Fibroblast of lung (primary cell): ENCODE measurements around the gene TCF4. TPM values are rescaled to one million over a fixed set of nuclear protein-coding genes. Genes with fewer than 3 reads are reported as not detected.

ENCODE experiments used
- DNase-seq, 2 donors: peaks; one replicate each; pipeline versions ENCODE4 v3.0.0 to v3.0.0-alpha.2; 2010; ENCODE audit warnings: low read depth in 2 of 2
- H2AFZ ChIP-seq: 2 replicates; pipeline ENCODE4 v1.5.1; 2012; ENCODE audit warnings: low read length, control low read depth, inconsistent platforms
- H3K27ac ChIP-seq: 2 replicates; pipeline ENCODE4 v1.5.1; 2011; ENCODE audit warnings: low read length, control low read depth; ENCODE audit not compliant: insufficient read depth
- H3K27me3 ChIP-seq: 2 replicates; pipeline ENCODE4 v1.5.1; 2011; ENCODE audit warnings: mild to moderate bottlenecking, low read length; ENCODE audit not compliant: control insufficient read depth, insufficient read depth
- H3K36me3 ChIP-seq: 2 replicates; pipeline ENCODE4 v1.5.1; 2011; ENCODE audit warnings: low read length; ENCODE audit not compliant: control insufficient read depth, insufficient read depth
- H3K4me1 ChIP-seq: 2 replicates; pipeline ENCODE4 v1.5.1; 2011; ENCODE audit warnings: low read length; ENCODE audit not compliant: control insufficient read depth, insufficient read depth; ENCODE audit errors: extremely low read depth
- H3K4me2 ChIP-seq: 2 replicates; pipeline ENCODE4 v1.5.1; 2011; ENCODE audit warnings: low read length, control low read depth; ENCODE audit not compliant: insufficient read depth; ENCODE audit errors: extremely low read depth
- H3K4me3 ChIP-seq, 4 experiments: fragments of 200-600 bp in 1 of 4; sonication (generic) in 1 of 4; replicated peaks in 1 of 4; 2 replicates each; pipeline ENCODE4 v1.5.1; 2011 to 2016; ENCODE audit warnings: low read length in 4 of 4, low read depth in 3 of 4, mild to moderate bottlenecking in 3 of 4, control low read depth in 2 of 4, inconsistent platforms in 1 of 4, mixed read lengths in 1 of 4; ENCODE audit not compliant: insufficient read depth in 1 of 4; ENCODE audit errors: control extremely low read depth in 1 of 4
- H3K79me2 ChIP-seq: 2 replicates; pipeline ENCODE4 v1.5.1; 2012; ENCODE audit warnings: mild to moderate bottlenecking, low read length, inconsistent platforms; ENCODE audit not compliant: control insufficient read depth, insufficient read depth
- H3K9ac ChIP-seq: 2 replicates; pipeline ENCODE4 v1.5.1; 2011; ENCODE audit warnings: mild to moderate bottlenecking, low read length, control low read depth; ENCODE audit not compliant: insufficient read depth
- H3K9me3 ChIP-seq: 2 replicates; pipeline ENCODE4 v1.5.1; 2012; ENCODE audit warnings: low read depth, low read length; ENCODE audit not compliant: control insufficient read depth, insufficient read depth
- H4K20me1 ChIP-seq: 2 replicates; pipeline ENCODE4 v1.5.1; 2011; ENCODE audit warnings: low read length; ENCODE audit not compliant: control insufficient read depth, insufficient read depth; ENCODE audit errors: extremely low read depth
- EZH2 ChIP-seq: IDR thresholded peaks from 2 replicates; pipeline ENCODE4 v1.5.1; 2012; ENCODE audit warnings: low read length, control low read depth, mild to moderate bottlenecking; ENCODE audit errors: missing control alignments
- polyA plus RNA-seq, 2 donors: library from polyadenylated mRNA; depleted of rRNA in 1 of 2; stranded (reverse) in 1 of 2; unstranded in 1 of 2; fragments of >200 nt; gene quantifications; 2 replicates each; pipeline ENCODE4 v1.2.1, GENCODE V29; 2011 to 2012; ENCODE audit warnings: missing spikeins in 1 of 2
- total RNA-seq: library from RNA; depleted of rRNA; stranded (reverse); fragments of >200 nt; gene quantifications from 2 replicates; pipeline ENCODE4 v1.2.1, GENCODE V29; 2014
- TF ChIP-seq, protein P1 (sequence below), 2 donors: IDR thresholded peaks in 1 of 2; conservative IDR thresholded peaks in 1 of 2; 1 replicate in 1 of 2; 2 replicates in 1 of 2; pipeline ENCODE4 v1.5.1; 2011 to 2012; ENCODE audit warnings: low read length in 2 of 2, control low read depth in 1 of 2, inconsistent platforms in 1 of 2, low read depth in 1 of 2, mild to moderate bottlenecking in 1 of 2

Gene TCF4
- total and polyA plus RNA-seq, 2 donors (not counting 1 experiment from before 2014, with no cell fraction given) = 48.9 to 57.6 TPM

DNA sequence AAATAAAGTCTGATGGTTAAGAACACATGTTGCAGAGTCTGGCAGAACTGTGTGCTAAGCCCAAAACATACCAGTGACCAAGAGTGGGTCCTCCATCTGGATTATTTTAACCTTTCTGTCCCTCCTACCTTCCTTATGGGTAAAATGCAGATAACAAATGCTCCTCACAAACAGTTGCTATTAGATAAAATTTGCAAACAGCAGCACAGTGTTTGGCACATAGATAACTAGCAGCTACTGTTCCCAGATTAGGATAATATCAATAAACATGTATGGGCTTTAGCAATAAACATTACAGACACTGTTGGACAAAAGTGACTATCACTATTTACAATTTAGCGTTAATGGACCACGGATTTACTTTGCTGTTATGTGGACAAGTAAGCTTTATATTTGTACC lies 154.9 kb downstream of the TCF4 start:
- no peaks in the 10 kb centered on the region for H3K9me3 ChIP-seq
- H3K27me3 ChIP-seq = no peaks in the 10 kb centered on the region
- H3K27ac ChIP-seq = no peak overlapping the region
- TF ChIP-seq, protein P1, sequence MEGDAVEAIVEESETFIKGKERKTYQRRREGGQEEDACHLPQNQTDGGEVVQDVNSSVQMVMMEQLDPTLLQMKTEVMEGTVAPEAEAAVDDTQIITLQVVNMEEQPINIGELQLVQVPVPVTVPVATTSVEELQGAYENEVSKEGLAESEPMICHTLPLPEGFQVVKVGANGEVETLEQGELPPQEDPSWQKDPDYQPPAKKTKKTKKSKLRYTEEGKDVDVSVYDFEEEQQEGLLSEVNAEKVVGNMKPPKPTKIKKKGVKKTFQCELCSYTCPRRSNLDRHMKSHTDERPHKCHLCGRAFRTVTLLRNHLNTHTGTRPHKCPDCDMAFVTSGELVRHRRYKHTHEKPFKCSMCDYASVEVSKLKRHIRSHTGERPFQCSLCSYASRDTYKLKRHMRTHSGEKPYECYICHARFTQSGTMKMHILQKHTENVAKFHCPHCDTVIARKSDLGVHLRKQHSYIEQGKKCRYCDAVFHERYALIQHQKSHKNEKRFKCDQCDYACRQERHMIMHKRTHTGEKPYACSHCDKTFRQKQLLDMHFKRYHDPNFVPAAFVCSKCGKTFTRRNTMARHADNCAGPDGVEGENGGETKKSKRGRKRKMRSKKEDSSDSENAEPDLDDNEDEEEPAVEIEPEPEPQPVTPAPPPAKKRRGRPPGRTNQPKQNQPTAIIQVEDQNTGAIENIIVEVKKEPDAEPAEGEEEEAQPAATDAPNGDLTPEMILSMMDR (conservative IDR thresholded peaks at IDR 0.05 in 1 of 2, IDR thresholded peaks at IDR 0.05 in 1 of 2; ENCODE audit: low read depth in 1 of 2, low read length in 2 of 2) = no peak
- no peak for TF ChIP-seq EZH2
- no peaks in the 10 kb centered on the region for H4K20me1 ChIP-seq
- no peaks in the 10 kb centered on the region for H3K4me1 ChIP-seq
- H2AFZ ChIP-seq = no peak overlapping the region
- no peak overlapping the region for H3K4me2 ChIP-seq
- no peaks in the 10 kb centered on the region for H3K79me2 ChIP-seq
- DNase-seq = no peak
- H3K36me3 ChIP-seq = no peaks in the 10 kb centered on the region
- no peak overlapping the region for H3K9ac ChIP-seq
- no peak overlapping the region for H3K4me3 ChIP-seq

DNA sequence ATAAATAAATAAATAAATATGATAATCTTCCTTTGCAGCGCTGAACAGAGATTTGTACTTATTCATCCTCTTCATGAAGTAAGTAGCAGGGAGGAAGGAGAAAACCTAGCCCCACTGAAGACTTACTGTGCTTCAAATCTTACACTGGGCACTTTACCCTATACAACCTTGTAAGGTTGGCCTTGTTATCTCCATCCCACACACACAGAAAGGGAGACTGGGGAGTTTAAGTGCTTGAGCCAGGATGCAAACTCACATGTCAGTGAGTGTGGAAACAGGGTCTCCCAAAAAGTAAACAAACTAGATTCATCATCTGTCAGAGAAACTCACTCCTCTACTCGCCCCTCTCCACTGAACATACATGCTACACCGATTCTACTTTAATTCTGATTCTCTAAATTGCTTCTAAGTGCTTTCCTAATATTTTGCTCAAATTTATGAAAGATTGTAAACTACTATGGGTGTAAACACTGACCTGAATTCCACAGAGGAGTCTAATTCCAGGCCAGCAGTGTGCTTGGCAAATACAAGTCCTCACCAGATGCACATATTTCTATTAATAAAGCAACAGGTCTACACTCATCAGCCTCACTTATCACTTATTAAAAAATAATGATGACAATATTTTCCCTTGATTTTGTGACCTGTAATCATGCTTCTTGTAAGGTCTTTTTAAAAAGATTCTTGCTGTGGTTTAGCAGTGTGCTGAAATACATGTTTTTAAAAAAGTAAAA lies 155.5 kb downstream of the TCF4 start:
- no peaks in the 10 kb centered on the region for H3K36me3 ChIP-seq
- TF ChIP-seq, protein P1 (conservative IDR thresholded peaks at IDR 0.05 in 1 of 2, IDR thresholded peaks at IDR 0.05 in 1 of 2; ENCODE audit: low read depth in 1 of 2, low read length in 2 of 2) = no peak
- no peak for TF ChIP-seq EZH2
- DNase-seq = no peak

DNA sequence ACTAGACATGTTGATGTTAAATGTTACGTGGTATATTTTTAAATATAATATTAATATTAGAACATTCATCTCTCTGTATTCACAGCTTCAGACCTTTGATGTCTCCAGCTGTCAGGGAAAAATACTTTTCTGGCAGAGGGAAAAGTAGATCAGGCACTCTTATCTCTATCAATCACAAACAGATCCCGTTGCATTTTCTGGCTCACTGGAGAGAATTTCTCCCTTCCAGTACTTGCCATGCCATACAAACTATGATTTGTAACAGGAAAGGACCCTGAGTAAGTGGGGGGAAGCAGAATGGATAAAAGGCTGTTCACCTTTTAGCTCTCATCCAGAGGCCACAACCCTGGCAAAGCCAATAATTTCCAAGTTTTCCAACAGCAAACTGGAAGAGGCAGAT lies 158.0 kb downstream of the TCF4 start:
- no peak overlapping the region for H3K27ac ChIP-seq
- H3K79me2 ChIP-seq = no peaks in the 10 kb centered on the region

More for the DNA sequence above, 155.5 kb downstream of the TCF4 start:
- no peak overlapping the region for H2AFZ ChIP-seq
- no peak overlapping the region for H3K4me3 ChIP-seq
- H3K4me2 ChIP-seq = no peak overlapping the region
- H3K9ac ChIP-seq = no peak overlapping the region
- no peak overlapping the region for H3K27ac ChIP-seq
- no peaks in the 10 kb centered on the region for H4K20me1 ChIP-seq
- H3K9me3 ChIP-seq = no peaks in the 10 kb centered on the region
- no peaks in the 10 kb centered on the region for H3K79me2 ChIP-seq
- H3K4me1 ChIP-seq = no peaks in the 10 kb centered on the region
- H3K27me3 ChIP-seq = no peaks in the 10 kb centered on the region

More for the DNA sequence above, 158.0 kb downstream of the TCF4 start:
- H3K27me3 ChIP-seq = no peaks in the 10 kb centered on the region
- no peaks in the 10 kb centered on the region for H4K20me1 ChIP-seq
- no peaks in the 10 kb centered on the region for H3K9me3 ChIP-seq
- no peaks in the 10 kb centered on the region for H3K36me3 ChIP-seq
- H3K9ac ChIP-seq = no peak overlapping the region
- TF ChIP-seq, protein P1 (conservative IDR thresholded peaks at IDR 0.05 in 1 of 2, IDR thresholded peaks at IDR 0.05 in 1 of 2; ENCODE audit: low read depth in 1 of 2, low read length in 2 of 2) = no peak
- no peak for TF ChIP-seq EZH2
- H2AFZ ChIP-seq = no peak overlapping the region
- H3K4me3 ChIP-seq = no peak overlapping the region
- H3K4me2 ChIP-seq = no peak overlapping the region
- peak in 1 of 2 donors; percentile 50 for DNase-seq
- H3K4me1 ChIP-seq = no peaks in the 10 kb centered on the region
